Activated gamma-delta T cell treated with anti-CD3 and anti-CD28 coated beads, Interleukin-2, amount 50 U/mL, for 16 hours (primary cell): ENCODE results near the gene MSI2.
"Not testable (repeated sequence)": the region's sequence is repeated elsewhere in the genome, so short reads cannot be mapped to it uniquely, and the experiment has no call there.

Experiments
- DNase-seq: peaks from one replicate; pipeline ENCODE4 v3.0.0-alpha.2; 2020; ENCODE audit warnings: low read depth

The MSI2 gene

DNA sequence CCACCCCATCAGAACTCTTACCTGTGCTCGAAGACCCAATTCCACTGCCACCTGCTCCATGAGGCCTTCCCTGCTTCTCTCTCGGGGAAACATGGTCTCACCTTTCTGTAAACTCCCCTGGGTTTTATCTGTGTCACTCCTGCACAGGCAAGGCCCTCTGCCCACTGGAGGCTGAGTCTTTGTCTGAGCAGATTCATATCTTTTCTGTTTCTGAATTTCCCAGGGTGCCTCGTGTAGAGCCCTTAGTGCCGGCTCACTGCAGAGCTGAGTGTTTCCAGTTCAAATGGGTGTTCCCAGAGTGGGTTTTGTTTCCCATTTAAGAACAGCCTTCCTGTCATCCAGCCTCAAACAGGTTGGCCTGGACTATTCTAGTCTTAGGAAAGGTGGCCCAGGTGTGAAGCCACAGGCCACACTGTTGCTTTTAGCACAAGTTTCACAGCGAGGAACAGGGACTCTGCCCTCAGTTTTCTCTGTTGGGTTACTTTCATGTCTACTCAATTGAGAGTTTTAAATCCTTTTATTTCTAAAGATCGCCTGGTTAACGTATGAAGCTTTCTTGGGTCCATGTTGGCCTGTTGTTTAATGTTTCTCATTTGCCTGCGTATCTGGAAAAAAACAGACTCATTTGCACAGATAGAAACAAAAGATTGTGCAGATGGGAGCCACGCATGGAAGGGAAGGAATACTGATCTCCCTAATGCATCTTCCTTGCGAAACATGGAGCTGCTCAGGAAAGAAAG, 228.7 kb downstream of the MSI2 start:
- DNase-seq, result no peak

- no peak for DNase-seq
Measured at GRCh38 chr17:57485566-57485865, 229.2 kb downstream of the MSI2 start.

DNA sequence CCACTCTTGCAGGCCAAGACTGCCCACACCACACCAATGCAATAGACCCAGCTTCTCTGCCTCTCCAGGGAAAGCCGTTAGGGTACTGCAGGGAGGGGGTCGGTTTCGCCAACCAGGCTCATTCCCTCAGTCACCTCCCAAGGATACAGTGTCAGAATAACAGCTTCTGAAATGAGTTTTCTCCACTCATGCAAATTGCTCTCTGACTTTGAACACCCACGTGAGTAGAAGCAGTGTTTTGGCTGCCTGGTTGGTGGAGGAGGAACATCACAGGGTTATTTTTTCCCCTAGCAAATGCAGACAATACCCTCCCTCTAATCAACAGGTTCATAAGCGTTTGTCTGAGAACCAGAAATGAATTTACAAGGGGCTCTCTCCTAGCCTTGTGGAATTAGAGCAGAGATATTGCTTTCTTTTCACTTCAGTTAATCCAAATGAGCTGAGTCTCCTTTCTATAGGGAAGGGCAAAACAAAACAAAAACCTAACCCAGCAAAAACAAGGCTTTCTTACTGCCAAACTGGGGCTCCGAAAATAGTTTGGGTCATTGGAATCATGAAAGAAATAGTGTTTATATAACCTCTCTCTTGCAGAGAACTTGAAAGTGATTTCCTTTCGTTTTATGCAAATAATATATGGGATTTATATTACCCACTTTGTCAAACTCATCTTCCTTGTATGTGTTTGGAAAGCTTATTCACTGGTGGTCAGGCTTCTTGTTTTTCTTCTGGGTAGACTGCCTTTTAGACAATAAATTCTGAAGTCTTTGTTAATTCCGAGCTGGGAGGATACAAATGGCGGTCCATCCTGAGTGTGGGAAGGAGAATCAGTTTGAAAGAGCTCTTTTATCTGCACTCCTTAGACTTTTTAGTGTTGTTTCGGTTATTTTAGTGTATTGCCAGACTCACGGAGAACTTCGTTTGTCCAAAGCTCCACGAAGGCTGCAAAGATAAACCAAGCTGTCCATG, 229.9 kb downstream of the MSI2 start:
- DNase-seq, result no peak

DNA sequence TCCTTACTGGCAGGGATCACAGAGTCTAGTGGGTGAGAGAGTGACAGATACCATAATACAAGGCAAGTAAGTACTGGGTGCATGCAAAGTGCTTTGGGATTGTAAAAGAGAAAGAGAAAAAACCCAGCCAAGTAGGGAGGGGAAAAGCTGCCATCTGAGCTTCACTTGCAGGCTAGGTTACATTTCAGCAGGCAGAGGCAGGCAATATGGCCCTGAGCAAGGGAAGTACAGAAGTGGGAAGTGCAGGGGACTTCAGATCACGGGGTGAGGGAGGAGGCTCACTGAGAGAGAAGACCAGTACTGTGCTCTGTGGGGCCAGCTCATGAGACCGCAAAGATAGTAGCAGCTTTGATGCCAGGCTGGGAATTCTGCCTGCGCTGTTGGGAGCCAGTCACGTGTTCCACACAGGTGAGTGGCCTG, 230.6 kb downstream of the MSI2 start:
- DNase-seq, result no peak

- no peak for DNase-seq
Measured at GRCh38 chr17:57487573-57487972, 231.2 kb downstream of the MSI2 start.

GRCh38 chr17:57488856-57489255, 232.5 kb downstream of the MSI2 start:
- DNase-seq, result no peak

GRCh38 chr17:57489321-57489720, 233.0 kb downstream of the MSI2 start:
- no peak for DNase-seq

DNA sequence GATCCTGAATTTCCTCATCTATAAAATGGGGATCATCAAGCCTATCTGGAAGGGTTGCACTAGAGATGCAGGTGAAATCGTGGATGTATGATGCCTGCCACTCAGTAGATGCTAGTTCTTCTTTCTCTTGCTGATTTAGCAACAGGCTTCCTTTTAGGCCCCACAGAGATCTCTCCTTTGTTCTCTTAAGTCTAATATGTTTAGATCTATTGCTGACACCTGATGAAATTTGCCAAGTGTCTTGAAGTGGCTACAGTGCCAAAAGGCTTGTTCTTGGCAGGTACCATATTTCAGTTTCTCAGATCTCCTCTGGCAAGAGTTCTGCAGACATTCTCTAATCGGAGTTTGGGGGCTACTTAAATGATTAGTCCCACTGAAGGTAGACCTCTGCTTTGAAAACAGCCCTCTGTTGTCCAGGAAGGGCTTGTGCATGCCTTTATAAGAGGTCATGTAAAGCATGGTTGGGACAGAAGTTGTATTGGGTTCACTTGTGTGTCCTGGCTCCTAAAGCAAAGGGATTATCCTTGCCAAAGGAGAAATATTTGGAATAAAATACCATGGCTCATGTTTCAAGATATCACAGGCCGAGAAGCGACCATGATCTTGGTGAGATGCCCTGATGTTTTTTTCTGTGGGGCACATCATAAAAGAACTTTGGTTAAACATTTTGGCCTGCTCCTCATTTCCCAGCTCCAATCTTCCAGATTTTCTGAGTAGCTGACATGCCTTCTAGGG, 234.0 kb downstream of the MSI2 start:
- DNase-seq, result no peak

- DNase-seq, result no peak
Measured at GRCh38 chr17:57490890-57491289, 234.6 kb downstream of the MSI2 start.

- no peak for DNase-seq
Measured at GRCh38 chr17:57493171-57493570, 236.8 kb downstream of the MSI2 start.

DNA sequence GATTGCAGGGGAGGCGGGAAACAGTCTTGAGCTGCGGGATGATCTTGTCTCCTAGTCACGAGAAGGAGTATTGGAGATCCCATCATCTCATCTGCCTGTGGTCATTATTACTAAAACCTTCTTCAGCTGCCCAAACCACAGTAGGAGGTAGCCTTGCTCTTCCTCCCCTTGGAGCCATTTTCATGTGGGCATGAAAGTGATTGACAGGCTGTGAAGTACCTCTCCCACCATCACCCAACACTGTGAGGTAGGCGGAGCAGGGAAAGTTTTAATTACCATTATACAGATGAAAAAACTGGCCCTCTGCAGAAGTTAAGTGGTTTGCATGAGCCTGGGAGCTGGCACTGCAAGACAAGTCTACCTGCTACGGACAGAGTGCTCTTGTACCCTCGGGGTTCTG, 237.3 kb downstream of the MSI2 start:
- no peak for DNase-seq

GRCh38 chr17:57494443-57494842, 238.1 kb downstream of the MSI2 start:
- no peak for DNase-seq

DNA sequence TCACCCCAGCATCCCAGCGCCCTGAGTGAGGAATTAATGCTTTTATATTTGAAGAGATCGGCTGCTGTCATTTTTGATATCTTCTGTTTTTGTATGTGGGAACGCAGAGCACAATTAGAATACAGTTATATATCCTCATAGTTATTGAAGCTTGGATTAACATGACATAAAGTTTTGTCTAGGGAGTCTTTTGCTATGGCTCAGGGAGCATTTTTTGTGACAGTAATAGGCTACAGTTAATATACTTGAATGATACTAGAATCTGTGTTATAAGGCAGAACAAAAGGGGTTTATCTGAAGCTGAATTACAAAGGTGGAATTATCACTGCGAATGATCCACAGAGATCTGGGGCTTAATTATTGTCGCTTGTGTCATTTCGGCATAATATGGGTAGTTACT, 239.4 kb downstream of the MSI2 start:
- DNase-seq, result no peak

DNA sequence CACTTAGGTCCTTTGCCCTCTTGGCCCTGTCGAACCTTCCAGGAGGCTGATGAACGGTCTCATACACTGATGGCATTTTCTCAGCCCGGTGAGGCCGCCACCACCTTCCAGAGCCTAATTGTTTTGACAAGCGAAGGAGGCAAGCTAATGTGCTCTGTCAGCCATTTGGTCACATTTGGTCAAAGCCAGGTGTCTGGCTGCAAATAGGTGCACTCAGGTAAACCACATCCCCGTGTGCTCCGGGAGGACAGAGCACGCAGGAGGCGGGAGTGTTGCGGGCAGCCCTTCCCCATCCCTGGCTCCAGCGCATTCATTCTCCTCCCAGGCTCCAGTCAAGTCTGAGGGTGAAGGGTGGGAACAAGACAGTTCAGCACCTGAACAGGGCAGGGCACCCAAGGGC, 240.1 kb downstream of the MSI2 start:
- DNase-seq, result no peak

- DNase-seq, result no peak
Measured at GRCh38 chr17:57498443-57498842, 242.1 kb downstream of the MSI2 start.

DNA sequence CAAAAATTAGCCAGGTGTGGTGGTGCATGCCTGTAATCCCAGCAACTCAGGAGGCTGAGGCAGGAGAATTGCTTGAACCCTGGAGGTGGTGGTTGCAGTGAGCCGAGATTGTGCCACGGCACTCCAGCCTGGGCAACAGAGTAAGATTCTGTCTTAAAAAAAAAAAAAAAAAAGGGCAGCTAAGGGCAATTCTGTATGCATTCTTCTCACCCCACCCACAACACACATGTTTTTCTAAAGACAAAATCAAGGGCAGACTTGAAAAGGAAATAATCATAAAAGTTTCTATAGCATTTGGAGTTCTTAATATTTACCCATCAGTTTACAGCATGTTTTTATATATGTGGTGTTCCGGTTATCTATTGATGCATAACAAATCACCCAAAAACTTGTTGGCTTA, 242.9 kb downstream of the MSI2 start:
- not testable (repeated sequence) for DNase-seq

DNA sequence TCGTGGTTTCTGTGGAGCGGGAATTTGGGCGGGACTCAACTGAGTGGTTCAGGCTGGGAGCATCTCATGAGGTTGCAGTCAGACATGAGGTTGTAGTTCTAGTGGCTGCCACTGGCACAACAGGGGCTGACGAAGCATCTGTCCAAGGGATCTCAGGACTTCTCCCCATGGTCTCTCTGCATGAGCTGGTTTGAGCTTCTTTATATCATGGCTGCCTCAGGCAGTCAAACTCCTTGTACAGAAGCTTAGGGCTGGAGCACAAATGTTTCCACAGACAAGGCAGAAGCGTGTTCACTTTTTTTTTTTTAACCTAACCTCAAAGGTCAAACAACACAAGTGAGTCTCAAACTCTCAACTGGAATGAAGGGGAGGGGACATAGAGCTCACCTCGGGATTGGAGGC, 243.3 kb downstream of the MSI2 start:
- no peak for DNase-seq

DNA sequence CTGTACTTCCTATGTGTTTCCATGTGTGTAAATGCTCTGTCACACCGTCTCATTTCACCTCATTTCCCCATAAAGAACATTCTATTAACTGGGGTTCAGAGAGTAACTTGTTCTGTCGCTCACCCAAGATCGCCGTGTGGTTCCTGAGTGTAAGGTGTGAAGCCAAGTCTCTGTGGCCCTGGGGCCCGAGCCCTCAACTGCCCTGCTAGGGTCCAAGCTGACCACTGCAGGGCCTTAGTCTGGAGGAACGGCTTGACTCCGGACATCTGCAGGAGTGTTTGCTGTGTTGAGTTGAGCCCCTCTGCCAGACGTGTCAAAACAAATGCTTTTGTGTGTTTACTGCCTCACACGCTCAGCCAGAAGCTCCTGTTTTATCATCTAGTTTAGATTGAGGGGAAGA, 244.7 kb downstream of the MSI2 start:
- DNase-seq, result no peak

DNA sequence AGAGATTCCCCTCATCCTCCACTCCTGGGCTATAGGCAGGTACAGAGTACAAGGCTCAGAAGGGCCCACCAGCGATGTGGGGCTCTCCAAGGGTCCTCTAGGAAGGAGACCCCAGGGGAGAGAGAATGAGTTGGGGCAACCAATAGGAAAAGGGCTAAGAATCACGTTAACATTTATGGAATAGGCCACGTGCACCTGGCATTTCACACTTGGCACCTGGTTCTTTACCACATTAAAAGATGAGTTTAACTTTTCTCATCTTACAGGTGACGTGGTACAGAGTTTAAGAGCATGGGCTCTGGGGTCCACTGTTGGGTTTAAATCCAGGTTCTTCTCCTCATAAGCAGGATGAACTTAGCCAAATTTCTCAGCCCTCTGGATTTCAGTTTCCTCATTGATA, 245.7 kb downstream of the MSI2 start:
- DNase-seq, result no peak

DNA sequence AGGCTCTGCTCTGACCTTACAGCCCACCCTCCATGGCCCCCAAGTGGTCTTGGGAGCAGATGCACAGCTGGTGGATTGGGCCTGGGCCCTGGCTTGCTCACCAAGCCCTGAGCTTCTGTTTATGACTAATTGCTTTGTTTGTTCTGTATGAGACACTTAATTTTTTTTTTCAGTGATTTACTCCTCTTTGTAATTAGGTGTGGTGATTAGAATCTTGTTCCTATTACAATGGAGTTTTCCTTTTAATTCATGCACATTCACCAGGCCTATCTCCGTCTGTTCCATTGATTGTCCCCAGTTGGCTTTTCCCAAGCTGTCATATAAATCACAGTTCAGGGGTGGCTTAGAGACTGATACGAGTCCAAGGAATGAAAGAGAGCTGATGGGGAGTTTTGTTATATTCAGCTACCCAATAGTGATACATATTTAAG, 246.5 kb downstream of the MSI2 start:
- no peak for DNase-seq

GRCh38 chr17:57504208-57504607, 247.9 kb downstream of the MSI2 start:
- no peak for DNase-seq

GRCh38 chr17:57505841-57506773, 249.8 kb downstream of the MSI2 start:
- DNase-seq, result no peak
